SK-N-SH (cell line): ENCODE results near the gene ABHD15. TPM values are rescaled to one million over a fixed set of nuclear protein-coding genes. Genes with fewer than 3 reads are reported as not detected.

Source experiments
- CTCF ChIA-PET: fragments of 300-600, 350-600 bp; formaldehyde crosslinking; extraction: SDS; loops from one replicate; lab custom pipeline; 2021; lab: Yijun Ruan, JAX
- POLR2A ChIA-PET: fragments of 350-600 bp; sonication (Branson Sonifier 250); formaldehyde crosslinking; extraction: SDS; loops from one replicate; lab custom pipeline; 2020; ENCODE audit warnings: antibody characterized with exemption, inconsistent platforms; lab: Yijun Ruan, JAX
- DNase-seq: peaks from one replicate; pipeline ENCODE4 v3.0.0; 2012
- H2AFZ ChIP-seq: fragments of 200-600 bp; sonication (generic); 2 replicates; pipeline ENCODE4 v1.8.1; 2016; ENCODE audit warnings: antibody characterized with exemption, mild to moderate bottlenecking, low read depth
- H3F3A ChIP-seq: fragments of 200-600 bp; sonication (generic); replicated peaks from 2 replicates; pipeline ENCODE3; 2016; ENCODE audit warnings: antibody characterized with exemption, mild to moderate bottlenecking; ENCODE audit not compliant: insufficient read depth
- H3K27ac ChIP-seq, 2 experiments: fragments of 200-500 bp in 1 of 2; fragments of 200-600 bp in 1 of 2; sonication (Bioruptor generic) in 1 of 2; sonication (generic), shearing (Covaris generic) in 1 of 2; 2 replicates each; pipeline versions ENCODE4 v1.5.1 to v1.6.1; 2014 to 2016; ENCODE audit warnings: low read depth in 2 of 2, inconsistent platforms in 1 of 2, low read length in 1 of 2, mild to moderate bottlenecking in 1 of 2, mixed read lengths in 1 of 2
- H3K27me3 ChIP-seq: fragments of 200-600 bp; sonication (generic), shearing (Covaris generic); 2 replicates; pipeline ENCODE4 v1.6.1; 2016; ENCODE audit warnings: mixed run types; ENCODE audit not compliant: insufficient read depth
- H3K36me3 ChIP-seq, 2 experiments: fragments of 200-500 bp in 1 of 2; fragments of 200-600 bp in 1 of 2; sonication (Bioruptor generic) in 1 of 2; sonication (generic) in 1 of 2; replicated peaks in 1 of 2; 2 replicates each; pipeline versions ENCODE3 to v1.5.1; 2014 to 2016; ENCODE audit warnings: low read length in 1 of 2, mild to moderate bottlenecking in 1 of 2; ENCODE audit not compliant: insufficient read depth in 2 of 2, control insufficient read depth in 1 of 2
- H3K4me1 ChIP-seq, 2 experiments: fragments of 200-500 bp in 1 of 2; fragments of 200-600 bp in 1 of 2; sonication (Bioruptor generic) in 1 of 2; sonication (generic), shearing (Covaris generic) in 1 of 2; 2 replicates each; pipeline versions ENCODE4 v1.5.1 to v1.6.1; 2014 to 2016; ENCODE audit warnings: low read depth in 1 of 2, low read length in 1 of 2, mixed run types in 1 of 2; ENCODE audit not compliant: insufficient read depth in 2 of 2, control insufficient read depth in 1 of 2
- H3K4me2 ChIP-seq: fragments of 200-600 bp; sonication (generic), shearing (Covaris generic); 2 replicates; pipeline ENCODE4 v1.6.1; 2017; ENCODE audit warnings: mixed run types
- H3K4me3 ChIP-seq, 2 experiments: fragments of 200-500 bp in 1 of 2; fragments of 200-600 bp in 1 of 2; sonication (Bioruptor generic) in 1 of 2; sonication (generic), shearing (Covaris generic) in 1 of 2; 2 replicates each; pipeline versions ENCODE4 v1.5.1 to v1.8.1; 2014 to 2016; ENCODE audit warnings: low read depth in 2 of 2, inconsistent platforms in 1 of 2, low read length in 1 of 2, mild to moderate bottlenecking in 1 of 2, mixed read lengths in 1 of 2, moderate library complexity in 1 of 2
- H3K79me2 ChIP-seq: fragments of 200-600 bp; sonication (generic); 2 replicates; pipeline ENCODE4 v1.8.1; 2017; ENCODE audit warnings: mild to moderate bottlenecking; ENCODE audit not compliant: insufficient read depth
- H3K9ac ChIP-seq: fragments of 200-600 bp; sonication (generic); 2 replicates; pipeline ENCODE4 v1.6.1; 2017; ENCODE audit warnings: mixed run types
- H3K9me2 ChIP-seq: fragments of 200-600 bp; sonication (generic); 2 replicates; pipeline ENCODE4 v1.6.1; 2017; ENCODE audit warnings: mixed run types
- H3K9me3 ChIP-seq: fragments of 200-600 bp; sonication (generic); 2 replicates; pipeline ENCODE4 v1.6.1; 2017; ENCODE audit warnings: mixed run types, mild to moderate bottlenecking, moderate library complexity
- H4K20me1 ChIP-seq: fragments of 200-600 bp; sonication (generic); 2 replicates; pipeline ENCODE4 v1.6.1; 2017; ENCODE audit warnings: mild to moderate bottlenecking, mixed run types; ENCODE audit not compliant: insufficient read depth
- CHD2 ChIP-seq: fragments of 150-350 bp; IDR thresholded peaks from 2 replicates; pipeline ENCODE4 v1.6.1; 2018; ENCODE audit warnings: low read length; ENCODE audit not compliant: partially characterized antibody
- ELF1 ChIP-seq: IDR thresholded peaks from 2 replicates; pipeline ENCODE4 v1.4.0; 2012
- GABPA ChIP-seq: IDR thresholded peaks from 2 replicates; pipeline ENCODE4 v1.4.0; 2012; ENCODE audit warnings: low read depth, mild to moderate bottlenecking
- GATA2 ChIP-seq: sonication (generic); formaldehyde crosslinking; IDR thresholded peaks from 2 replicates; pipeline ENCODE4 v1.5.0; 2020; ENCODE audit warnings: mild to moderate bottlenecking, missing genetic modification reagents
- MXI1 ChIP-seq: IDR thresholded peaks from 2 replicates; pipeline ENCODE4 v1.6.1; 2012; ENCODE audit warnings: mild to moderate bottlenecking, low read depth, low read length, improper control_type of control experiment
- NRF1 ChIP-seq: IDR thresholded peaks from 2 replicates; pipeline ENCODE4 v1.6.1; 2012; ENCODE audit warnings: low read depth, mild to moderate bottlenecking, low read length
- PBX3 ChIP-seq: IDR thresholded peaks from 2 replicates; pipeline ENCODE4; 2012
- RAD21 ChIP-seq: IDR thresholded peaks from 2 replicates; pipeline ENCODE4 v1.6.1; 2012; ENCODE audit warnings: mild to moderate bottlenecking, low read length
- RCOR1 ChIP-seq: fragments of 150-350 bp; IDR thresholded peaks from 2 replicates; pipeline ENCODE4 v1.6.1; 2017; ENCODE audit warnings: antibody characterized with exemption, low read length
- SIN3A ChIP-seq: IDR thresholded peaks from 2 replicates; pipeline ENCODE4 v1.6.1; 2012; ENCODE audit warnings: low read depth, mild to moderate bottlenecking, low read length, moderate library complexity, borderline replicate concordance
- SMC3 ChIP-seq: IDR thresholded peaks from 2 replicates; pipeline ENCODE4 v1.6.1; 2012; ENCODE audit warnings: low read depth, low read length, improper control_type of control experiment
- TAF1 ChIP-seq: IDR thresholded peaks from 2 replicates; pipeline ENCODE4 v1.6.1; 2012; ENCODE audit warnings: low read depth, mild to moderate bottlenecking, low read length, moderate library complexity, borderline replicate concordance
- YY1 ChIP-seq: IDR thresholded peaks from 2 replicates; pipeline ENCODE4 v1.4.0; 2012; ENCODE audit warnings: low read depth, mild to moderate bottlenecking
- WGBS: methylation state at CpG from one replicate; pipeline ENCODE4 v1.1.6; 2017; ENCODE audit warnings: low lambda C conversion rate; 5-methylcytosine and 5-hydroxymethylcytosine counted together
- polyA plus RNA-seq, 3 experiments: library from polyadenylated mRNA; depleted of rRNA; stranded (reverse); fragments of >200 nt; gene quantifications; 2 replicates each; pipeline ENCODE4 v1.2.3, GENCODE V29; 2012
- TF ChIP-seq, protein P1 (sequence below): IDR thresholded peaks from 2 replicates; pipeline ENCODE4 v1.4.0; 2012; ENCODE audit warnings: low read depth
- TF ChIP-seq, protein P2 (sequence below): fragments of 150-350 bp; IDR thresholded peaks from 2 replicates; pipeline ENCODE4 v1.6.1; 2017; ENCODE audit warnings: antibody characterized with exemption, low read length, low read depth, borderline replicate concordance
- TF ChIP-seq, protein P3 (sequence below): fragments of 200-600 bp; sonication (generic); IDR thresholded peaks from 2 replicates; pipeline ENCODE4 v1.6.1; 2017; ENCODE audit warnings: antibody characterized with exemption, mild to moderate bottlenecking, moderate library complexity
- TF ChIP-seq, protein P4 (sequence below): IDR thresholded peaks from 2 replicates; pipeline ENCODE4 v1.4.0; 2012; ENCODE audit warnings: low read depth, borderline replicate concordance

ABHD15 gene
- polyA plus RNA-seq, 1 of the 3 experiments (the other 2 are of a cell fraction): 7.0 TPM

DNA sequence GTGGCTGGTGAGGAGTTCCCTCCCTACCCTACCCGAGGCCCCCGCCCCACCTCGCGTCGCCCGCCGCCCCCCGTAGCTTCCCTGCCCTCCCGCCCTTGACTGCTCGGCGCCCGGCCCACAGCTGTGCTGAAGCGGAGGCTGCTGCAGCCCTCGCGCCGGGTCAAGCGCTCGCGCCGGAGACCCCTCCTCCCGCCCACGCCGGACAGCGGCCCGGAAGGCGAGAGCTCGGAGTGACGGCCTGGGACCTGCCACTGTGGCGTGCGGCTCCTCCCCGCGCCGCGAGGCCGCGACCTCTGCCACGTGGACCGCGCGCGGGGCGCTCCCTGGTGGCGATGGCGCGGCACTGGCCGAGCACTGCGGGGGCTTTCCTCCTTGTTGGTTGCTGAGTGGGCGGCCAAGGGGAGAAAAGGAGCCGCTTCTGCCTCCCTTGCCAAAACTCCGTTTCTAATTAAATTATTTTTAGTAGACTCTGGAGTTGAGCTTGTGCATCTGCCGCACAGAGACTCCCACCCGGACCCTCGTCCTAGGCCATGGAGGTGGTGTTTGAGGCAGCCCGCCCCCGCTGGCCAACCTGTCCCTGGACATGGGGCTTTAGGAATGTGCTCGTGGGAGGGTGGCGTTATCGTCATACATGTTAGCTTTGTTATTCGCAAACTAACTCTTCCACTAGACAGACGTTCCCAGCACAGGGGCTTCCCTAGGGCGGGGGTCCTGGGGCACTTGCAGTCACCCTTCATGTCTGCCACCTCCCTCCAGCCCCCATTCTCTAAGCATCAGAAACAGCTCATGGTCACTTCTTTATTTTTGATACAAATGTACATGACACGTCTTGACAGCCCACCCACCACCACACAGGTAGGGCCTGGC is 6.1 kb upstream of the ABHD15 start:
- POLR2A ChIA-PET: interaction anchor here (1.3 kb wide), 1 partner anchor 15 kb away, joined by 3 read pairs; no protein-coding TSS in a partner anchor

DNA sequence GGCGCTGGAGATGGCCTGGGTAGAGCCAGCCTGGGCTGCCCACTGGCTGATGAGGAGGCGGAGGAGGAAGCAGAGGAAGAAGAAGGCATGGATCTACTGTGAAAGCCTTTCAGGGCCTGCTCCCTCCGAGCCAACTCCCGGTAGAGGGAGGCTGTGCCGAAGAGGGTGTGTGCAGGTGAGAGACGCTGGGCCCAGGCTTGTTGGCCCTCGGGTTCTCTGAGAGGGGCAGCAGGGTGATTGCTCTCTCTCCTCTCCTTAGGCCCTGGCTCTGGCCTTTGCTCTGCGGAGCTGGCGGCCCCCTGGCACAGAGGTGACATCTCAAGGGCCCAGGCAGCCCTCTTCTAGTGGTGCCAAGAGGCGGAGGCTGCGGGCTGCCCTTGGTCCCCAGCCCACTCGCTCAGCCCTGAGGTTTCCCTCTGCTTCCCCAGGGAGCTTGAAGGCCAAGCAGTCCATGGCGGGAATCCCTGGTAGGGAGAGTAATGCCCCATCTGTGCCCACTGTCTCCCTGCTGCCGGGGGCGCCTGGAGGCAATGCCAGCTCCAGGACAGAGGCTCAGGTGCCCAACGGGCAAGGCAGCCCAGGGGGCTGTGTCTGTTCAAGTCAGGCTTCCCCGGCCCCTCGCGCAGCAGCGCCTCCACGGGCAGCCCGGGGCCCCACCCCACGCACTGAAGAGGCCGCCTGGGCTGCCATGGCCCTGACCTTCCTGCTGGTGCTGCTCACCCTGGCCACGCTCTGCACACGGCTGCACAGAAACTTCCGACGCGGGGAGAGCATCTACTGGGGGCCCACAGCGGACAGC is 5.2 kb upstream of the ABHD15 start:
- POLR2A ChIA-PET: no interaction called here
- H3K4me3 ChIP-seq: no peak overlapping the region
- TF ChIP-seq, protein P1, sequence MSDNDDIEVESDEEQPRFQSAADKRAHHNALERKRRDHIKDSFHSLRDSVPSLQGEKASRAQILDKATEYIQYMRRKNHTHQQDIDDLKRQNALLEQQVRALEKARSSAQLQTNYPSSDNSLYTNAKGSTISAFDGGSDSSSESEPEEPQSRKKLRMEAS: no peak
- no peak for TF ChIP-seq NRF1
- TF ChIP-seq CHD2: no peak
- TF ChIP-seq TAF1: no peak
- TF ChIP-seq SMC3: no peak
- TF ChIP-seq, protein P2, sequence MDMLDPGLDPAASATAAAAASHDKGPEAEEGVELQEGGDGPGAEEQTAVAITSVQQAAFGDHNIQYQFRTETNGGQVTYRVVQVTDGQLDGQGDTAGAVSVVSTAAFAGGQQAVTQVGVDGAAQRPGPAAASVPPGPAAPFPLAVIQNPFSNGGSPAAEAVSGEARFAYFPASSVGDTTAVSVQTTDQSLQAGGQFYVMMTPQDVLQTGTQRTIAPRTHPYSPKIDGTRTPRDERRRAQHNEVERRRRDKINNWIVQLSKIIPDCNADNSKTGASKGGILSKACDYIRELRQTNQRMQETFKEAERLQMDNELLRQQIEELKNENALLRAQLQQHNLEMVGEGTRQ: no peak
- no peak for TF ChIP-seq ELF1
- TF ChIP-seq RCOR1: no peak
- no peak for TF ChIP-seq GABPA
- no peak for TF ChIP-seq PBX3

More for the DNA sequence above, 6.1 kb upstream of the ABHD15 start:
- Histone ChIP-seq H3F3A (peaks cover 3% of the 10 kb centered on the region), H3K4me2 (no peak overlapping the region), H3K9me3 (no peaks in the 10 kb centered on the region), H3K4me1 (peaks cover 8 to 21% of the 10 kb centered on the region in 2 experiments; a peak in 1 of 4 replicates), H3K27me3 (no peaks in the 10 kb centered on the region)
- TF ChIP-seq MXI1: peak; percentile 97
- TF ChIP-seq SMC3: peak; percentile 43
- no peak for TF ChIP-seq YY1
- TF ChIP-seq, protein P3, sequence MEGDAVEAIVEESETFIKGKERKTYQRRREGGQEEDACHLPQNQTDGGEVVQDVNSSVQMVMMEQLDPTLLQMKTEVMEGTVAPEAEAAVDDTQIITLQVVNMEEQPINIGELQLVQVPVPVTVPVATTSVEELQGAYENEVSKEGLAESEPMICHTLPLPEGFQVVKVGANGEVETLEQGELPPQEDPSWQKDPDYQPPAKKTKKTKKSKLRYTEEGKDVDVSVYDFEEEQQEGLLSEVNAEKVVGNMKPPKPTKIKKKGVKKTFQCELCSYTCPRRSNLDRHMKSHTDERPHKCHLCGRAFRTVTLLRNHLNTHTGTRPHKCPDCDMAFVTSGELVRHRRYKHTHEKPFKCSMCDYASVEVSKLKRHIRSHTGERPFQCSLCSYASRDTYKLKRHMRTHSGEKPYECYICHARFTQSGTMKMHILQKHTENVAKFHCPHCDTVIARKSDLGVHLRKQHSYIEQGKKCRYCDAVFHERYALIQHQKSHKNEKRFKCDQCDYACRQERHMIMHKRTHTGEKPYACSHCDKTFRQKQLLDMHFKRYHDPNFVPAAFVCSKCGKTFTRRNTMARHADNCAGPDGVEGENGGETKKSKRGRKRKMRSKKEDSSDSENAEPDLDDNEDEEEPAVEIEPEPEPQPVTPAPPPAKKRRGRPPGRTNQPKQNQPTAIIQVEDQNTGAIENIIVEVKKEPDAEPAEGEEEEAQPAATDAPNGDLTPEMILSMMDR: peak; percentile 66
- TF ChIP-seq, protein P1: peak; percentile 83
- TF ChIP-seq, protein P4, sequence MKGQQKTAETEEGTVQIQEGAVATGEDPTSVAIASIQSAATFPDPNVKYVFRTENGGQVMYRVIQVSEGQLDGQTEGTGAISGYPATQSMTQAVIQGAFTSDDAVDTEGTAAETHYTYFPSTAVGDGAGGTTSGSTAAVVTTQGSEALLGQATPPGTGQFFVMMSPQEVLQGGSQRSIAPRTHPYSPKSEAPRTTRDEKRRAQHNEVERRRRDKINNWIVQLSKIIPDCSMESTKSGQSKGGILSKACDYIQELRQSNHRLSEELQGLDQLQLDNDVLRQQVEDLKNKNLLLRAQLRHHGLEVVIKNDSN: peak; percentile 63; the same call in 1 of the 2 replicates
- peak; percentile 64 for TF ChIP-seq RAD21
- TF ChIP-seq SIN3A: peak; percentile 57; the same call in 1 of the 2 replicates
- no peak for TF ChIP-seq GATA2 (CRISPR knock-in tag)
- TF ChIP-seq, all 33 proteins: peak for 7
- H2AFZ ChIP-seq: no peak overlapping the region
- peaks cover 6% of the 10 kb centered on the region; the same call in 1 of the 2 replicates for H3K79me2 ChIP-seq
- peaks cover 0 to 49% of the 10 kb centered on the region in 2 experiments for H3K36me3 ChIP-seq
- CTCF ChIA-PET: interaction anchor here (0.7 to 11.6 kb wide), 42 partner anchors 9 to 542 kb away, joined by 3 to 166 read pairs (median 4); partner anchors contain the start of genes ANKRD13B, CORO6, GIT1 and MYO18A
- H3K9ac ChIP-seq: no peak overlapping the region
- H3K4me3 ChIP-seq: peak overlapping the region; percentile 12 to 29; a peak in 2 of 4 replicates
- peak; percentile 89 for DNase-seq
- H3K27ac ChIP-seq: peak overlapping the region in 1 of 2 experiments; percentile 22; a peak in 1 of 4 replicates
- H3K9me2 ChIP-seq: no peaks in the 10 kb centered on the region
- H4K20me1 ChIP-seq: 0 out of 2 replicates have a peak, but pooled peaks cover 4% of the 10 kb centered on the region
- 47% methylated on average over 33 of the region's 62 CpGs for WGBS

More for the DNA sequence above, 5.2 kb upstream of the ABHD15 start:
- no peaks in the 10 kb centered on the region for H3K27me3 ChIP-seq
- 0 out of 2 replicates have a peak, but pooled peaks cover 4% of the 10 kb centered on the region for H4K20me1 ChIP-seq
- H3F3A ChIP-seq: peaks cover 7% of the 10 kb centered on the region
- H3K27ac ChIP-seq: no peak overlapping the region
- H3K9me3 ChIP-seq: no peaks in the 10 kb centered on the region
- H3K36me3 ChIP-seq: peaks cover 0 to 43% of the 10 kb centered on the region in 2 experiments
- H3K4me1 ChIP-seq: peaks cover 8 to 21% of the 10 kb centered on the region in 2 experiments; a peak in 1 of 4 replicates
- WGBS: 77% methylated on average over 15 of the region's 30 CpGs
- no peaks in the 10 kb centered on the region for H3K9me2 ChIP-seq
- no peak overlapping the region for H3K4me2 ChIP-seq
- no peak overlapping the region for H3K9ac ChIP-seq
- no peak overlapping the region for H2AFZ ChIP-seq
- peak; percentile 68 for DNase-seq
- peaks cover 6% of the 10 kb centered on the region; the same call in 1 of the 2 replicates for H3K79me2 ChIP-seq
- CTCF ChIA-PET: interaction anchor here (0.7 to 11.6 kb wide), 33 partner anchors 8 to 541 kb away, joined by 3 to 166 read pairs (median 4); partner anchors contain the start of genes ANKRD13B, GIT1, MYO18A and SSH2
